Measurements from ENCODE around the gene PCCB.
"Not testable (repeated sequence)": the region's sequence is repeated elsewhere in the genome, so short reads cannot be mapped to it uniquely, and the experiment has no call there.

PCCB gene

DNA sequence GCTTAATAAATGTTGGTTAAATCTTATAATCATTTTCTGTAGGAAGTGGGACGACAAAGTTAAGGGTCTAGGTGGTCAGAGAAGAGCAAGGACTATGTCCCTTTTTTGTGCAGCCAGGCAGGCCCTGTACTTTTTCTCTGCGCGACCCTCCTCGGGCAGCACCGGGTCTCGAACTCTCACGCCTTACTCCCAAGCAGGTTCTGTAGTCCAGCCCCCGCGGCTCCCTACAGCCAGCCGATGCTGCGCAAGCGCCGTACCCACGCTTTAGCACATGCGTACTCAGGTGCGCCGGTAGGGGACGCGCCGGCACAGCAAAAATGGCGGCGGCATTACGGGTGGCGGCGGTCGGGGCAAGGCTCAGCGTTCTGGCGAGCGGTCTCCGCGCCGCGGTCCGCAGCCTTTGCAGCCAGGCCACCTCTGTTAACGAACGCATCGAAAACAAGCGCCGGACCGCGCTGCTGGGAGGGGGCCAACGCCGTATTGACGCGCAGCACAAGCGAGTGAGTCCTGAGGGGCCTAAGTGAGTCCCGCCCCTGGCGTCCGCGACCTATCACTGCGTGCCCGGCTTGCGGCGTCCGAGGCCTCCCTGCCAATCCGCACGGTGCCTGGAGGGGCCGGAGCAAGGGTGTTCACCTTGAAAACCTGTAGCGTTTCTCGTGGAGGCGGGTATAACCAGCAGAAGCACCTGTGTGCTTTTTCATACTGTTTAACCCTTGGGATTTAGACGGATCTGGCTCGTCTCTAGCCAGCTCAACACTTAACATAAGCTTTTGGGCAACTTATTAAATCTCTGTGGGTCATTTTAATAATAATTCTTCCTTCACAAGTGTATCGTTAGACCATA, at the start of gene PCCB:
PCCB (plus strand) TSS at position 282 of the 844 bp plus-strand sequence; CDS start at position 318, 36 bp downstream.
- peak; percentile 81 to 86 (median 84) for DNase-seq (ENCODE audit: low read depth in 2 of 3, low spot score in 2 of 3)

DNA sequence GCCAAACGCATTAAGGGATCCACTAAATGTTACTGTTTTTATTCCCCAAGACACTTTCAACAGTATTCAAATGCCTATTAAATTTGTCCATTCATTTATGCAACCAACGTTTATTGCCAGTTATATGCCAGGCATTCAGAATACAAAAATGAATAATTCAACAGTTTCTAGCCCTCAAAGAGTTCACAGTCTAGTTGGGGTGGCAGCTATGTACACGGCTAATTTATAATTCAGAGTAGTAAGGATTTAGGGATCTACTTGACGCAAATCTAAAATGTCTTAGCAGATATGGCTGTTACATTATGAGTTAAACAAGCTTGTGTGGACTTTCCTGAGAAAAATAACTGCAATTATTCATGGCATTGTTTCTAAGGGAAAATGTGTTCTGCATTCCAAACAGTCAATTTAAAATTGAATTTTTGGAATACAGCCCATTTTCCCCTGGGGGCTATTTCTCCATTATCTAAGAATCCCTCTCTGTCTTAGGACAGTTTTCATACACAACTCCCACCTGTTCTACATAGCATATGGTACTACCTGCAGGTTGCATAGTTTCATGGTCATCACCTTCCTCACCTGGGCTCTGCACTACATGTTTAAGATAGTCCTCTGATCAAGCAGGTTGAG, 42.5 kb upstream of the PCCB start:
- no peak for DNase-seq (ENCODE audit: low read depth in 2 of 3, low spot score in 2 of 3)

DNA sequence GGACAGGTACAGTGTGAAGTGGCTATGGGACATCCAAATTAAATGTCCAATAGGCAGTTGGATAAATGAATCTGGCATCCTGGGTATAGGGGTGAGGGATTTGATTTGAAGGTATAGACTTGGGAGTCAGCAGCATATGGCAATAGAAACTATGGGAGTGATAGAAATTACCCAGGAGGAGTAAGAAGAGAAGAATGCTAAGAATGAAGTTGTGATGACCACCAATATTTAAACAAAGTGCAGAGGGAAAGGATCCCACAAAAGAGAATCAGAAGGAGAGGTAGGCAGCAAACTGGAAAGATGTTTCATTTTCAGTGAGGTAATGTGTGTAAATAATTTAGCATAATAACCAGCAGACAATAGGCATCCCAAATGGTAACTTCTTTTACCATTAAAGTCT, 40.2 kb upstream of the PCCB start:
- DNase-seq (ENCODE audit: low read depth in 2 of 3, low spot score in 2 of 3), result no peak

DNA sequence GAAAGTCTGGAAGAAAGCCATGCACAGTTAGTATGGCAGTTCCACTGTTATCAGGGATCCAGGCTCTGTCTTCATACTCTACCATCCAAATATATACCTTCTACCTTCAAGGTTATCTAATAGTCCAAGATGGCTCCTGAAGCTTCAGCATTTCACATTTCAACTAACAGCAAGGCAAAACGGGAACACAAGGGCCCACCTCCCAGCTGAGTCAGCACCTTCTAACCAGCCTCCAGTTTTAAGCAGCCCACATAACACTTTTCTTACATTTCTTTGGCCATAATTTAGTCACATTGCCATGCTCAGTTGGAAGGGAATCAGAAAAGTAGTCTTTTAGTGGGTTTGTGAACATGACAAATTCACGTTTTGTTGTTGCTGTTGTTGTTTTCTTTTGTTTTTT, 38.6 kb upstream of the PCCB start:
- no peak for DNase-seq (ENCODE audit: low read depth in 2 of 3, low spot score in 2 of 3)

DNA sequence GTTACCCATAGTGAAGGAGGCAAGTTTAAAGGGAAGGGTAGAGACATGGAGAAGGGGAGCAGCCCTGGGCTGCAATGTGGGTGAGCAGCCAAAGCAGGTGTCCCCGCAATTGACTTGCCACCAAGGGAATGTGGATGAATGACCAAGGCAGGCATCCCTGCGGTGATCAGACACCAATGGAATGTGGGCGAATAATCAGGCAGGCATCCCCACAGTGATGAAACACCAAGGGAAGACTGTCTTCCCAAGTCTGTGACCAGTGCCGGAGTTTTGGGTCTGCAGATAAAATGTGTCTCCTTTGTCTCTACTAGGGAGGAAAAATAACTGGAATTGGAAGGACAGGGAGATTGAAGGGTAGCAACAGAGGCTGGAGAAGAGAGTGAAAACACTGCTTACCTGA, 27.4 kb upstream of the PCCB start:
- not testable (repeated sequence) for DNase-seq (ENCODE audit: low read depth in 2 of 3, low spot score in 2 of 3)

DNA sequence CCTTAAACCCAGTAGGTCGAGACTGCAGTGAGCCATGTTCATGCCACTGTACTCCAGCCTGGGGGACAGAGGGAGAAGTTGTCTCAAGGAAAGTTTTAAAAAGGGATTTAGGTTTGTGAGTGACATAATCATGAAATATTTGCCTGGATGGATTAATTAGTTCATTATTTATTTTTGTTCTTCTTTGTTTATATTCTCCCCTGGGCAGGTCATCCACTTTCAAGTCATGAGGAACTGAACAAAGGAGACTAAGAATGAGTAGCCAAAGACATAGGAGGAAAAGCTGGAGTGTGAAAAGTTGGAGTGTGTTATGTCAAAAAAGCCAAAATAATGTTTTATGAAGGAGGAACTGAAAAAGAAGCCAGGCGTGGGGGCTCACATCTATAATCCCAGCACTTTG, 17.7 kb upstream of the PCCB start:
- no peak for DNase-seq (ENCODE audit: low read depth in 2 of 3, low spot score in 2 of 3)

DNA sequence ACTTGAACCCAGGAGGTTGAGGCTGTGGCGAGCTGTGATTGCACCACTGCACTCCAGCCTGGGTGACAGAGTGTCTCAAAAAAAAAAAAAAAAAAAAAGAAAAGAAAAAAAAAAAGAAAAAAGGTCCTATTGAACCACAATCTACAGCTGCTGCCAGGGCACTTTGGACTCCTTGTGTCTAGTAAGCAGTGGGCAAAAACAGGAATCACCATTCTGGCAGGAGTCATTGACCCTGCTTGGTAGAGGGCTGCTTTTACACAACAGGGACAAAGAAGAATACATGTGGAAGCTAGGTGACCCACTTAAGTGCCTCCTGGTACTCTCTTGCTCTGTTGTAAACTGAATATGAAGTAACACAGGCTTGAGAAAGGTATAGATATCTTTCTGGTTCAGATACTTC, 14.6 kb upstream of the PCCB start:
- no peak for DNase-seq (ENCODE audit: low read depth in 2 of 3, low spot score in 2 of 3)

DNA sequence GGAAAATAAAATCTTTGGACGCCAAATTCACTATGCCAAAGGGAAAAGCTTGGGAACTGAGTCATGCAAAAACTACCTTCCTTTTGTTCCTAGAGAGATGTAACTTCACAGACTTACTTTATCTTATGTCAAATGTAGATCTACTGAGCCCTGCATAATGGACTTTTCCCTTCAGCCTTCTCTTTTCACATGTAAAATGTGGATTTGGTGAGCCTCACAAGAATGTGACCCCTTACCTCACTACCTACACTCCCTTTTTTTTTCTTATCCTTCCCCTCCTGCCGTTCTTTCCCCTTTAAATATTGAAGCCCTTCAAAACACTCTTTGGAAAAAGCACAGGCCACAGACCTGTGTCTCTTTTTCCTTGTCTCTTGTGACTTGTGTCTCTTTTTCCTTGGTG, 14.0 kb upstream of the PCCB start:
- DNase-seq (ENCODE audit: low read depth in 2 of 3, low spot score in 2 of 3), result no peak

DNA sequence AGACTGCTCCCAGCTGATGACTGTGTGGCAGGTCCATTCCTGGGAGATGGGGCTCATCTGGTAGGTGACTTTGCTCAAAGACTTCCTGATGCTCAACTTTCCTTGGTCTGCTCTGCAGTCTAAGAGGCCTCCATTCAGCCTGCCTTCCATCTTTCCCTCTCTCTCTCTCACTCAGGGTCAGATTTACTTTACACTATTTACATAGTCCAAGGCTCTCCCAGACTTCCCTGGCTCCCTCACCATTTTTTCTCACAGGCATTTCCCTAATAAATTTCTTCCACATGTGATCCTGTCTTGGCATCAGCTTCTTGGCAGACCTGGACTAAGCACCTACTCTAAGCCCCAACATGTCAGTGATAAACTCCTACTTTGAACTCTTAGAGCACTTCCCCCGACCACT, 13.0 kb upstream of the PCCB start:
- no peak for DNase-seq (ENCODE audit: low read depth in 2 of 3, low spot score in 2 of 3)

DNA sequence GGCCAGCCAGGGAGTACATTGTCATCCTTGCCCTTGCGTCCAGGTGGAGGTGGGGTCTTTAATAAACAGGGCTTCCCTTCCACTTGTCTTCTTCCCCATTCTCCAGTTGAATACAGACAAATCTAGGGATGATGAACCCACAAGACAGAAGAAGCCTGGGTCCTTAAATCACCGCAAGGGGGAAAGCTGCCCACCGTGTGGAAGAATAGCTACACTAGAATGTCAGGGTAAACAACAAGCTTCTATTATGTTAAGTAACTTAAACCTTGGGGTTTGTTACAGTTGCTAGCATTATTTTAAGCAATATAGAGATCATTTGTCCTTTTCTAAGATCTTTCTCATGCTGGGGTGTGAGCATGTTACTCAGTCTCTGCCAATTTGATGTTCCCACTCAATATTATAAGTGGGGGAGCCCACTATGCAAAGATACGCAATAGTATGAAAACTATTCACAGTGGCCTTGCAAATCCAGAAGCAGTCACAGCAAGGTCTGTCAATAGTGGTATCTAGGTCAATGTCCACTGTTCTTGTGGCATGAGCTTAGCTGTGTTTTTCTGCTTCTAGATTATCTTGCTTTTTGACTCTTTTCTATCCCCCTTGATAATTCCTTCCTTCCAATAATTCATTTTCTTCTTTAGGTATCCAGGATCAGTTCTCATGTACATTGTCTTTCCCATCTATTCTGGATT, 12.0 kb upstream of the PCCB start:
- no peak for DNase-seq (ENCODE audit: low read depth in 2 of 3, low spot score in 2 of 3)

DNA sequence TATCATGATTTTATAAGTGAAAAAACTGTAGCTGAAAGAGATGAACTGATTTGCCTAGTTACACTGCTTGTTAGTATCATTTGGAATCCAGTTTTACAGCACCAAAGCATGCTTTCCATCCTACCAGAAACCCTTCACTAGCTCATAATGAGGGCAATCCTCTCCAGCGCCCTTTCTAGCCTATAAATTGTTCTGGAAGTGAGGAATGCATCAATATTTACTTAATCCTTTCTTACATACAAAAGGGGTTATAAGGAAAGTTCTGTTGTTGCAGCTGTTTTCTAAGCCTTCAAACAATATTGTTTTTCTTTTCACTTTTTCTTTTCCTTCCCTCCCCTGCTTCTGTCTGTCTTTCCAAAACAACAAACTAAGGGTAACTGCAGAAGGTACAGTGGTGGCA, 11.0 kb upstream of the PCCB start:
- no peak for DNase-seq (ENCODE audit: low read depth in 2 of 3, low spot score in 2 of 3)

DNA sequence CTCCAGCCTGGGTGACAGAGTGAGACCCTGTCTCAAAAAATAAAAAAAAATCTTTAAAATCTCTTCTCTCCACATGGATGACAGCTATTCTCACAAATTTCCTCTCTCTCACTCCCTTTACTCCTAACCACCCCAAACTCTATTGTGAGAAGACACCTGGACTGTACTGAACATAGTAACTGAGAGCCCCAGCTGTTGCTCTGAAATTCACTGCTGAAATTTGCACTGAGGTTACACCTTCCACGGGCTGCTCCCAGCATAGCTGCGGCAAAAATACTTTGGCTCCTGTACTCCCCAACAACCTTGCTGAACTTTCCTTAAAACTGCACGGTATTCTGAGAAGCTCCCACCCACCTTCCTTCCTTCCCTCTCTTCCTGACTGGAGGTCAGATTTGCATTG, 4.4 kb upstream of the PCCB start:
- no peak for DNase-seq (ENCODE audit: low read depth in 2 of 3, low spot score in 2 of 3)

DNA sequence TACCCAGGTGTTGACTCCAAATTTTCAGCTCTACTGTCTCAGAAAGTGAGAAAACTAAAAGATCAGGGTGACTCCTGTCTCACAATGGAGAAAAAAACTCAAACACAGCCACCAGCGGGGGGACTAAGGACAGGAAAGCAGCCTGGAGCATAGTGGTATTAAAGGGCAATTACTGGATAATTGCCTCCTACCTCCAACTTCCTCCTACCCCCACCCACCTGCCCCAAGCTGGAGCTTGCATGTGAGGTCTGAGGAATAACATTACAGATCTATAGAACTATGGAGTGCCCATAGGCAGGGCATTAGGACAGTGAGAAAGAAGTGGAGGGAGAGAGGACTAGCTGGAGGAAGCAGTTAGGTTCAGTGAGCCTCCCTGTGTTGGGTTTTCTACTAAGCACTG, 2.7 kb upstream of the PCCB start:
- DNase-seq (ENCODE audit: low read depth in 2 of 3, low spot score in 2 of 3), result no peak

DNA sequence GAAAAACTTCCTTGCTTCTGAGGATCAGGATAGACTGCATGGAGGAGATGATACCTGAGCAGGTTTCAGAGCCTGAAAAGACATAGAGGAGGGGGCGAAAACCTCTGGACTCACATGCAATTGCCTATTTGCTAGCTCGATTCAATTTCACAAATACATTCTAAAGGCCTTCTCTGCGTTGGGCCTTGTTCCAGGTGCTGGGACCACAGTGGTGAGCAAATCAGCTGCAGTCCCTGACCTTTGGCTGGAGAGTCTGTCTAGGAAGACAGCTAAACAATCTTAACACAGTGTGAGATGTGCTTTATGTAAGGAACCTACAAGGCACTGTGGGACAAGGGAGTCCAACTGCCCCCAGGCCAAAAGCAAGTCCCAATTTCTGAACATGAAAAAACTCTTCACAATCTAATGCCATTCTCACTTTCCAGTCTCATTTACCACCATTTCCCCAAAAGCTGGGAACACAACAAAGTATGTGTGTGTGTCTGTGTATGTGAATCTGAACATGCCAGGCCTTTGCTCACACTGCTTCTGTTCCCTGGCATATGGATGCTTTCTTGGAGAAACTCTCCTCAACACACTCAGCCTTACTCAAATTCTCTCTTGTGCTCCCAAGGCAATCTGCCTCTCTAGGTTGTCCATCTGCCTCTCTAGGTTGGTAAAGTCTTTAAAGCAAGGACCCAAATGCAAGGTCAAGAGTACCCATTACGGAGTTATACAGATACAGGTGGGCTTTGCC, 2.1 kb upstream of the PCCB start:
- no peak for DNase-seq (ENCODE audit: low read depth in 2 of 3, low spot score in 2 of 3)

DNA sequence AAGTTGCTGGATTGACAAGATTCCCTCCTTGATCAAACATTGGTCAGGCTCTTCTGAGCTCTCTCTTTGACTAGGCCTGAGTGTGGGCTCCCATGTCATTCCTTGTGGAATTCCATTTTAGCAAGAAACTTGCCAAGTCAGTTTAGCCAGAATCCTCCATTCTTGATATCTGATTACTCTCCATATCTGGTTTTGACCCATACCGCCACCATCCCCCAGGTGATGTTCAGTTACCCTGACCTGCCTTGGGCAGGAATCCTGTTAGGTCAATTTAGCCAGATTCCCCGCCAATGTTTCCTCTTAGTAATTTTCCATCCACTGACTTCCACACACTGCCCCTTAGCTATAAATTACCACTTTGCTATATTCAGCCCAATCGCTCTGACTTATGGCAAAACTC, 1.0 kb upstream of the PCCB start:
- DNase-seq (ENCODE audit: low read depth in 2 of 3, low spot score in 2 of 3), result no peak

DNA sequence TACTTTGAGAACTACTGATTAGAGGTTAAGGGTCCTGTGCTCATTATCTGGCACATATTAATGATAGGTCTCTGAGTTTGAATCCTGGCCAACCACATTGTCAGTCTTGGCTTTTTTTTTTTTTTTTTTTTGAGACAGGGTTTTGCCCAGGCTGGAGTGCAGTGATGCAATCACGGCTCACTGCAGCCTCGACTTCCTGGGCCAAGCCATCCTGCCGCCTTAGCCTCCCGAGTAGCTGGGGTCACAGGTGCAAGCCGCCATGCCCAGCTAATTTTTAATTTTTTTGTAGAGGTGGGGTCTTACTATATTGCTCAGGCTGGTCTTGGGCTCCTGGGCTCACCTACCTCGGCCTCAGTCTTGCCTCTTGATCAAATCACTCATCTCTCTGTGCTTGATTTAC, 547 bp upstream of the PCCB start:
- DNase-seq (ENCODE audit: low read depth in 2 of 3, low spot score in 2 of 3), result no peak

DNA sequence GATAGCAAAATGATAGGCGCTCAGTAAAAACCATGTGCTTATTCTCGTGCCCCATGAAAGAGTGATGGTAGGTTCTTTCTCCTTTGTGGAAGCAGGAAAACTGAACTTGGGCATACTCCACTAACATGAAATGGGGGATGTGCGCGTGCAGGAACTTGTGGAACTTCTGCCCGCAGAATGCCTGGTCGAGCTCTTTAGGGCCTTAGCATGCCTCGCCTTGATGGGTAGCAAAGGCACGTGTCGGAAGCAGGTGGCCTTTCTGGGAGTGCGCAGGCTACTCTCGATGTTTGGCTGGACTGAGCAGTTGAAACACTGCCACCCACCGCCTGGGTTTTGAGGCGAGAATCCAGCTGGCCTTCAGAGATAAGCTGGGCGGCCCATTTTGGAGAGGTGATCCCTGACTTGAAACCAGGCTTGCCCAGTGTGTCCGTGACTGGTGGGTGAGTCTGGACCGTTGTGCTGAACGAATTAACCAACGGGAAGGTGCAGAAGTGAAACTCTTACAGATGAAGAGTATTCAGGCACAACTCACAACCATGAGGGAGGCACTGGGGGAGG, 842 bp downstream of the PCCB start:
- DNase-seq (ENCODE audit: low read depth in 2 of 3, low spot score in 2 of 3), result peak in 1 of 3 experiments; percentile 8

DNA sequence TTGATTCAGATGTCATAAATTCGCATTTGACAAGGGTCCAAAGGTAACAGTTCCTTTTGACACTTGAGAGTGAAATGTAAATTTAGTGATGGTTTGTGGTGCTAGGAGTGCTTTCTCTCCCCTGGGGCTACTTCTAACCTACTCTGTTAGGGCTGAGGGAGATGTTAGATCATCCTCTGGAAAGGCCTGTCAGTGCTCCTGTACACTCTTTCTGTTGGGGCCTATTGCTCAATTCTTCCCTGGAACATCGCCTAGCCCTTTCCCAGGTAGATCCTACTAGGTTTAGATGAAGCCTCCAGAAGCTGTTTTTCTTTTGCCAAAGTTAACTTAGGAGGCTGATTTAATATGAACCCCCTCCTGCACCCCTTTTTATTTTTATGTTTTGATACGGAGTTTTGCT, 1.4 kb downstream of the PCCB start:
- DNase-seq (ENCODE audit: low read depth in 2 of 3, low spot score in 2 of 3), result no peak

DNA sequence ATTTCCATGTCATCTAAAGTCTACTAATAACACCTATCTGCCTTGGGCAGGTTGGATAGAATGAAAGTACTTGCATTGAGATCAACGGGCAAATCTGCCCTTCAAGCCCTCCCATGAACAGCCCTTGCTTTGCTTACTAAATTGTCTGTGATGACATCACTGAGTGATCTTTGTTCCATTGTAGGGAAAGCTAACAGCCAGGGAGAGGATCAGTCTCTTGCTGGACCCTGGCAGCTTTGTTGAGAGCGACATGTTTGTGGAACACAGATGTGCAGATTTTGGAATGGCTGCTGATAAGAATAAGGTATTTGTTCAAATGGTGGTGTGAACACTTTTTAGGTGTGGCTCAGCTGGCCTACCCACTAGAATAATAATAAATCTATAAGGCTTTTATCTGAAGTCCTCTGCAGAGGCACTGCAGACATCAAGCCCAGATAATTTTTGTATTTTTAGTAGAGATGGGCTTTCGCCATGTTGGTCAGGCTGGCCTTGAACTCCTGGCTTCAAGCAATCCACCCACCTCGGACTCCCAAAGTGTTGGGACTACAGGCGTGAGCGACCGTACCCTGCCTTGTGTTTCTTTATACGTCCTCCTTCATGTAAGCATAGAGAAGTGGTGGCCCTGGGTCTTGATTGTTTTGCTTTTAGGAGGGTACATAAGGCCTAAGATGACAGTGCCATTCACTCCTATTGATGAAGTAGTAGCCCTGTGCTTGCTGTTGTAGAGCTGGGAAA, 5.7 kb downstream of the PCCB start:
- DNase-seq (ENCODE audit: low read depth in 2 of 3, low spot score in 2 of 3), result no peak

DNA sequence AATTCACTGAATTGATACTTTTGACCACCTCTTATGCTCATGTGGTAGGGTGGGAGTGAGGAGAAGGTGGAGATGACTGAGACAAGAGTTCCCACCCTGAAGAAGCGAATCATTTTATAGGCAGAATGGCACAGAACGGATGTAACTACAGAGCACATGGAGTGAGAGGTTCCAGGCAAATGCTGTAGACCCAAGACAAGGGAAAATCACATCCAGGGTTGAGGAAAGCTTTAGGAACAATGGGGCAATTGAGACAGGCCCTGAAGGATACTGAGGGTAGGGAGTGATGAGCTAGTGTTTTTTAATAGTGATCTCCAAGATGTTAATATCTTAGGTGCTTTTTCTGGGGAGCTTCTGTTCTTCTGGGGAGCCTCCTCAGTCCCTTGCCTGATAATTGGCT, 8.1 kb downstream of the PCCB start:
- DNase-seq (ENCODE audit: low read depth in 2 of 3, low spot score in 2 of 3), result no peak

DNA sequence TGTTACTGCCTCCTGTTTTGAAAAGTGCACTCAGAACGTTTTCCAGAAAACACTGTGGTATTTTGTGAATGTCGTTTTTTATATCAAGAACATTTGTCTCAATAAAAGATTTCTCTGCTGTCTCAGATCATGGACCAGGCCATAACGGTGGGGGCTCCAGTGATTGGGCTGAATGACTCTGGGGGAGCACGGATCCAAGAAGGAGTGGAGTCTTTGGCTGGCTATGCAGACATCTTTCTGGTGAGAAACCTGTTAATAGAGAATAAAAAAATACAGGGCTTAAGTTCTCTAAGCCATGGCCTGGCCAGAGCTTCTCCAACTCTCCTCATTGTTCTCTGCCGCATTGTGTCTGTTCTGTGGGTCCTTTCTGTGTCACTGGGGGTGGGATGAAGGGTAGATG, 11.7 kb downstream of the PCCB start:
- DNase-seq (ENCODE audit: low read depth in 2 of 3, low spot score in 2 of 3), result no peak
